Epithelial cell of proximal tubule (primary cell): Measurements from ENCODE around the gene GZMB. TPM values are rescaled to one million over a fixed set of nuclear protein-coding genes. Genes with fewer than 3 reads are reported as not detected.
"Not testable (repeated sequence)": the region's sequence is repeated elsewhere in the genome, so short reads cannot be mapped to it uniquely, and the experiment has no call there.

ENCODE experiments used
- DNase-seq: peaks from one replicate; pipeline ENCODE4 v3.0.0-alpha.2; 2011; ENCODE audit warnings: low read depth
- H3K4me3 ChIP-seq: 2 replicates; pipeline ENCODE4 v1.5.1; 2011; ENCODE audit warnings: low read depth, mild to moderate bottlenecking, low read length
- CTCF ChIP-seq: conservative IDR thresholded peaks from 2 replicates; pipeline ENCODE4 v1.5.1; 2012; ENCODE audit warnings: low read depth, mild to moderate bottlenecking, low read length
- total RNA-seq: library from RNA; depleted of rRNA; stranded (reverse); fragments of >200 nt; gene quantifications from 2 replicates; pipeline ENCODE4 v1.2.3, GENCODE V29; 2015

The GZMB gene
- total RNA-seq, 1 donor from 2014 or later = not detected

DNA sequence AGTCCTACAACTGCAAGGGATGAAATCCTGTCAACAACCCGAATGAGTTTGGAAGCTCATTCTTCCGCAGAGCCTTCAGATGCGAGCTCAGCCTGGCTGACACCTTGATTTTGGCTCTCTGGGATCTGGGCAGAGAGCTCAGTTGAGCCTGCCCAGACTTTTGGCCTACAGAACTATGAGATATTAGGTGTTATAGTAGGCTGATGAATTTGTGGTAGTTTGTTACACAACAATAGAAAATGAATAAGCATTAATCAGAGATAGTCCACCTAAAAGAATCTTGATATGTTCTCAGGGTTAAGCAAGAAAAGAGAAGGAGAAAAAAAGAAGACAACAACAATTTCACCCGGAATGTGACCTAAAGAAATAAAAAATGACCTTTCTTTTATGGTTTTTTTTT lies 30.4 kb upstream of the GZMB start:
- no peak overlapping the region for H3K4me3 ChIP-seq
- TF ChIP-seq CTCF = no peak
- no peak for DNase-seq

DNA sequence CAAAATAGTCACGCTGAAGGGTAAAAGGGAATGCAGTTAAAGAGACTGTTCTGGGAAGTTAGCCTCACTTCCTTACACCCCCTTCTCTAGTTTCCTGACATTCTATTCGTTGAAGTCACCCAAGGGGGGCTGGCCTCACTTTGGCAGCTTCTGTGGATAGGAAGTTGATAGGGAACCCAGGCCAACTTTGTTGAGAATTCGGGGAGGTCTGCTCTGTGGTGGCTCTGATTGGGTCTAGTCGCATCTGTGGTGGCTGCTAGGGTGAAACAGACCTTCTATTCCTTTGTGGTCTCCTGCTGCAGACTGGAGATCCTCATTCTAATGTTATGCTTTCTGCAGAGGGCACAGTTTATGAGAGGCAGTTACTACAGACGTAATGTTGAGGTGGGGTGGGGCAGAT lies 28.8 kb upstream of the GZMB start:
- DNase-seq = no peak
- no peak for TF ChIP-seq CTCF
- no peak overlapping the region for H3K4me3 ChIP-seq

GRCh38 chr14:24659916-24660570 lies 26.1 kb upstream of the GZMB start:
- H3K4me3 ChIP-seq = no peak overlapping the region
- no peak for TF ChIP-seq CTCF

DNA sequence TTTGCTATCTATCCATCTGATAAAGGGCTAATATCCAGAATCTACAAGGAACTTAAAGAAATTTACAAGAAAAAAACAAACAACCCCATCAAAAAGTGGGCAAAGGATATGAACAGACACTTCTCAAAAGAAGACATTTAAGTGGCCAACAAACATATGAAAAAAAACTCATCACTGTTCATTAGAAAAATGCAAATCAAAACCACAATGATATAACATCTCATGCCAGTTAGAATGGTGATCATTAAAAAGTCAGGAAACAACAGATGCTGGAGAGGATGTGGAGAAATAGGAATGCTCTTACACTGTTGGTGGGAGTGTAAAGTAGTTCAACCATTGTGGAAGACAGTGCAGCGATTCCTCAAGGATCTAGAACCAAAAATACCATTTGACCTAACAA lies 14.4 kb upstream of the GZMB start:
- H3K4me3 ChIP-seq, DNase-seq: not testable (repeated sequence)

More at GRCh38 chr14:24659916-24660570, 26.1 kb upstream of the GZMB start:
- no peak for DNase-seq

DNA sequence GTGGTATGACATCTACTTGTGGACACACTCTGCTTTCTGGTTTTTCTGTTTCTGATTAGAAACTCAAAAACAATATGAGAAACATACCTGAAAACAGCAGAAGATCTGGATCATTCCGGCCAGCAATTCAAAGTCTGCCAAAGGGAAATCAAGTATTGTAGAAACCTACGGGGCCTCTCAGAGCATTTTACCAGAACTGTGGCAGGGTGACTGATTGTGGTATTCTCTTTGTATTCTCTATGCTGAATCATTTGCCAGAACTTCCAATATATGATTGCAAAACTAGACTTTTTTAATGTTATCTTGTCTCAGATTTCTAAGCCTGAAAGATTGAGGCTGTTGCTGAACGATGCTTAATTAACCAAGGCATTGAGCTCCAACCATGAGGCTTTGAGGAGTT lies 5.9 kb upstream of the GZMB start:
- DNase-seq = no peak
- TF ChIP-seq CTCF = no peak

GRCh38 chr14:24639270-24639669 lies 5.3 kb upstream of the GZMB start:
- H3K4me3 ChIP-seq = no peak overlapping the region
- DNase-seq = no peak
- no peak for TF ChIP-seq CTCF

More for the DNA sequence above, 5.9 kb upstream of the GZMB start:
- no peak overlapping the region for H3K4me3 ChIP-seq

- H3K4me3 ChIP-seq = no peak overlapping the region
- no peak for DNase-seq
- TF ChIP-seq CTCF = no peak
These were observed 637 bp downstream of the GZMB start for GRCh38 chr14:24633353-24633752.
